ENCODE measurements around the gene PIWIL1.

PIWIL1 gene

DNA sequence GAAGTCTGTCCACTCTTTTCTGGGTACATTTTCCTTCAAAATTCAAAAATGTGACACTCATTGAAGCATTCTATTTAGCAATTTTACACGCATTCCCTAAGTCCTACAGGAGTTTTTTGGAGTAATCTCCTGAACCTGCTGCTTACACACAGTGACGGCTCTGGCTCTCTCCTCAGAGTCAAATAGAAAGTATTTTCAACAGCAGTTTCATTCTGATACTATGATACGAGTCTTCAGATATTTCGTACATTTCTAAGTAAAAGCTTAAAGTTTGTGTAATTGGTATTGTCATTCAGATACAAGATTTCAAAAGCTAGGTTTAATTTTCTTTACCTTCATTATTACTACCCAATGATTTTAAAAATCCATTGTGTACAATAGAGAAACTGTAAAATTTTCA, 36.4 kb downstream of the PIWIL1 start:
- no peak for DNase-seq (ENCODE audit: low read depth in 2 of 2)

DNA sequence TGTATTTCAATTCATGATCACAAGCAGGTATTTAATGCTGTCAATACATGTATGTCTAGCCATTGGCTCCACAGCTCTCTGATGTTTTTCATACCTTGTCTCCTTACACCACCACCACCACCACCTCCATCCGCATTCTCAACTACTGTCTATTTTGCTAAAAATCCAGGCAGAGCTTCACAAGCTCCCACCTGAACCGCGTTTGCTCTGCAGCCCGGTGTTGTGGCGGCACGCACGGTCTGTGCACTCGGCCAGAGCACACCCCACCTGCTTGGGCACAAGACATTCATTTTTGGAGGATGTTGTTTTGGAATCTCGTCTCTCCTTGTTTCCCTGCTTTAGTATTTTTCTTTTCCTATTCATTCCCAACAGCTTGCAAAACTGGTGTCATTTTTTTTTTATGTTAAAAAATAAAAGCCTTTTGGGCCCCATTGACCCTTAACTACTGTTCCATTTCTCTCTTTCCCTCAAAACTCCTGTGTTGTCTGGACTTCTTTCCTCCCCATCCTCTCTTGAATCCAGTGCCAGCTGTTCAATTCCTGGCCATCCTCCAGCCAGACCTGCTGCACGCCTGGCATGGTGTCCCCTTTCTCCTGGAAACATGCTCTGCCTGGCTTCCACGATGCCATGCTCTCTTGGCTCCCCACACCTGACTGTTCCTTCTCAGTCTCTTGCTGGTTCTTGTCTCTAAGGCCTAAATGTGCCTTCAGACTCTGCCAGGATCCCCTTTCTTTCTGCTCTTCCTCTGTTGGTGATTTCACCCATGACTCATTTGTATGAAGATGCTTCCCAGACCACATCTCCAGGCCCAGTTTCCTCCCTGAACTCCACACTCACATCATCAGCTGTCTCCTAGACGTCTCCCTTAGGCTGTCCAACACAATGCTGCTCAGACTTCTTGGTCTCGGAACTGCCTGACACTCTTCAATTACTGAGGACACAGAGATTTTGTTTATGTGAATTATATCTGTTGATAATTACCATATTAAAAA, 37.9 kb downstream of the PIWIL1 start:
- DNase-seq (ENCODE audit: low read depth in 2 of 2), result no peak

DNA sequence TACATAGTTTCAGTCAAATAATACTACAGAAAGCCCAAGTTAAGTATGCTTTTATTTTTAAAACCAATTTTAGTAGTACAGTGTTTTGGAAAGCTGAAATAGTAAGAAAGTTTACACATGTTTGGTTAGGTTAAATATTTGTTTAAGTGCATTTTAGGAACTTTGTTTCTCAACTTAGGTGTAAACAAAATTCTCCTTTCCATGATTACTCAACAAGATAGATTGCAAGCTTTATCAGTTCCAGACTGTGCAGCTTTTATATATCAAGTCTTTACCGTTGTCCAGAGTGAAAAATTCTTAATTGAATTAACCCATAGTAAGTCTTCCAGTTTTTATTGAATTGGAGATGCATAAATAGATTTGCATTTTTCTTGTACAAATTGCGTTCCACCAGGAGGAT, 45.1 kb downstream of the PIWIL1 start:
- DNase-seq (ENCODE audit: low read depth in 2 of 2), result no peak

- no peak for DNase-seq (ENCODE audit: low read depth in 2 of 2)
Measured at GRCh38 chr12:130384234-130384633, 46.5 kb downstream of the PIWIL1 start.

DNA sequence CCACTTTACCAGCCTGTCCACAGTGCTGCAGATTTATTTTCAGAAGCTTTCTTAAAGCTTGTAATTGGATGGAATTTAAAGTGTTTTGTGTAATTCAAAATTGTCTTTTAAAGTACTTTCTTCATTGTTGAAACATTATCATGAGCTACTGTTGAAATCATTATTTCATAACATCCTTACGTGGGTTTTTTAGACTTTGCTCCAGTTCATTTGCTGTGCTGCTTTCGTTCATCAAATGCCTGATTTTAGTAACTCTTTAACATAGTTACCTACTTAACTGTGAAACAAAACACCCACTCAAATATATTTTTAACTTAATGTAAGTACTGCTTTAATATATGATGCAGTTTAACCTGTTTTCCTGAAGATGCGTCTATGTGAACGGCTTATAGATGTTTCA, 47.5 kb downstream of the PIWIL1 start:
- DNase-seq (ENCODE audit: low read depth in 2 of 2), result no peak

DNA sequence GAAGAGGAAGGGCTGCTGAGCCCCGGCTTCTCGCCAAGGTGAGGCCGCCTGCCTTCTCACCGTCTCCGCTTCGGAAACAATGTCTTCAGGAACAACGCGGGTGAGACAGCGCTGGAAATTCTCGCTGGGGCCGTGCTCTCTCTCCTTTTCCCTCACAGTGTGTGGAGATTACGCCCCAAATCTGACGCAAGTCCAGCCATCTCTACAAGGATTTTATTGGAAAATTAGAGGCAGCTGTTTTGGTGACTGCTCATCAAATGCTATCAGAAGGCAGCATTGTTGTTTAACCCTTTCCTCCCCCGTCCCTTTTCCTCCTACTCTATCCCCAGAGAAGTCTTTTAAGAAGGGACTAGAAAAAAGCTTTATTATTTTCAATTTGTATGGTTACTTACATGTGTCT, 53.5 kb downstream of the PIWIL1 start:
- no peak for DNase-seq (ENCODE audit: low read depth in 2 of 2)

DNA sequence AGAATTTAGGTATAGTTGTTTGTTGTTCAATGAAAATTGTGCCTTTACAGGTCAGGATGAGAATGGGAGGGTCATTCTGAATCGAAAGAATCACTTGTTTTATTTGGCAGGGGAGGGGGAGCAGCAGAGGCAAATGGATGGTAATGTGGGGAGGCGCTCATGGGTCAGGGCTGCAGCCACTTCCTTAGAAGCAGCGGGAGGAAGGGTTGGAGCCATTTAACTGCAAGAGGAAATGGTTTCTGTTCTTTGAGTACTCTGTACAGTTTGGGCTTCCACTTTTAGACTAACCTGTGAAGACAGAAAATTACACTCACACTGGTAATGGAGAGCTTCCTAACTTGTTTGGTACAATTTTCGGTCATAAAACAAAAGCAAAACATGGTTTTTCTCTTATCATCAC, 57.2 kb downstream of the PIWIL1 start:
- DNase-seq (ENCODE audit: low read depth in 2 of 2), result no peak

DNA sequence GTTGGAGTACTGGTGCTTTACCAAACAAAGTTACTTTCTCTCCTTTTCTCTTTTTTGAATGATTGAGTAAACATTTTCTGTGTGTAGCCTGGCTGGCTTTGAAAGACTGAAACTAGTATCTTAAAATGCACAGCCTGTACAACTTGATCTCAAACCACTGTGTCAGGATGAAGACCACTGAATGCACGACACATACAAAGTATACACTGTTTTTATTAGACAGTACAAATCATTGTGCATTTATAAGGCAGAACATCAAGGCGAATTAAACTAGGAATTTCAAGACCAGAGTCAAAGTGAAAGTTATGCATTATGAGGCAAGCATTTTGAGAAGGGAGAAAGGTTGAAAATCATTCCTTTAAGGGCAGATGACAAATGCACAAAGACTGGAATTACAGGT, 59.0 kb downstream of the PIWIL1 start:
- DNase-seq (ENCODE audit: low read depth in 2 of 2), result no peak

- DNase-seq (ENCODE audit: low read depth in 2 of 2), result no peak
Measured at GRCh38 chr12:130398100-130398848, 60.6 kb downstream of the PIWIL1 start.

GRCh38 chr12:130401703-130402102, 64.0 kb downstream of the PIWIL1 start:
- DNase-seq (ENCODE audit: low read depth in 2 of 2), result no peak

GRCh38 chr12:130405332-130405731, 67.6 kb downstream of the PIWIL1 start:
- DNase-seq (ENCODE audit: low read depth in 2 of 2), result no peak

DNA sequence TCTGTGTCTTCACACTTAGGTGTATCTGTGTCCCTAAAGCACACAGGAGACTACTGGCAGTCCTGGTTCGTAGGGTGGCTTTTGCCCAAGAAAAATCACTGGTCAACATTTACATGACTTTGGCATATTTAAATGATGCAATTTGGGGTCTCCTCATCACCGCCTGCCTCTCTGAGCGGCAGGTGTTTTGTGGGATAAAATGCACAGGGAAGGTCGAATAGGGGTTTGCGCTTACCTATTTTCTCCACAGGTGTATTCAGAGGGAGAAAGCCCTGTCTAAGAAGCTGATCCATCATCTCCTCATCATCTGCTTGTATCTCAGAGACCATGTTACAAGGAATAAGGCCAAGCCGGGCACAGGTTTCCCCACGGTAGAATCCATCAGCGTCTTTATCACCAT, 74.7 kb downstream of the PIWIL1 start:
- DNase-seq (ENCODE audit: low read depth in 2 of 2), result no peak

GRCh38 chr12:130413909-130414308, 76.2 kb downstream of the PIWIL1 start:
- no peak for DNase-seq (ENCODE audit: low read depth in 2 of 2)

GRCh38 chr12:130414381-130414780, 76.7 kb downstream of the PIWIL1 start:
- DNase-seq (ENCODE audit: low read depth in 2 of 2), result no peak

GRCh38 chr12:130418251-130418650, 80.6 kb downstream of the PIWIL1 start:
- no peak for DNase-seq (ENCODE audit: low read depth in 2 of 2)

DNA sequence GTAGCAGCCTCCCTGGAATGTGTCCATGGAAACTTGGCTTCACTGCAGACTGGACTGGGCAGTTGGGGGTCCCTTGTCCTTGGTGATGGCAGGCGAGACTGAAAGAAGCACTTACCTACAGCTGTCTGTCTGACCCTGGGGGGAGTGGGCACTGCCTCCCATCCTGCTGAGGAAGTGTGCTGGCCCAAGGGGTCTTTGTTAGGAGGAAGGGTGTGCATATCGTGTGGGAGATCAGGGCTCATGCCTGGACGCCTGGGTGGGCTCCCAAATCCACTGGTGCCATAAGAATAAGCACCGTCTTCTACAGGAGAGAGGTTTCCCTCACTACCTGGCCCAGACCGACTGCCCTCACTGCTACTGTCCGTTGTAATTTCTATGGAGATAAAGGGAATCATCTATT, 81.4 kb downstream of the PIWIL1 start:
- no peak for DNase-seq (ENCODE audit: low read depth in 2 of 2)

GRCh38 chr12:130420071-130420470, 82.4 kb downstream of the PIWIL1 start:
- DNase-seq (ENCODE audit: low read depth in 2 of 2), result no peak

DNA sequence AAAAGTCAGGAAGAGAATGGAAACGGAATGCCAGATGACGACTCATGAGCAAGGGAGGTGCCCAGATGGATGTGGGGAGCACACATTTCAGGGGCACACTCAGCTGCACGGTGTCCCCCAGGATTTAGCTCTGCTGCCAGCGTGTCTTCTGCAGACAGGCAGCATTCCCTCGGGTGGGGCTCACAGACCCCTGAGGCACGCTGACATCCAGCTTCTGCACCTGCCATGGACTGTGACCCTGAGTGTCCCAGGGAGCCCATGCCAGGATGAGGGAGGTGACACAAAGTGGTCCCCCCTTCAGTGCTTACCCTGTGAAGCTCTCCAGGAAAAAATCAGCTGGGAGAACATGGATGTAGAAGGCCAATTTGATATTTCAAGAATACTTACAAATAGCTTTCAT, 84.2 kb downstream of the PIWIL1 start:
- no peak for DNase-seq (ENCODE audit: low read depth in 2 of 2)

Measured in activated CD8-positive, alpha-beta memory T cell treated with anti-CD3 and anti-CD28 coated beads for 4 hours (primary cell).